Measurements from ENCODE around the gene RFX4.
A peak's percentile ranks its signal among the peaks of the same experiment; 100 is the strongest.

The RFX4 gene

GRCh38 chr12:106771425-106771824 is 188.6 kb downstream of the RFX4 start:
- H3K4me3 ChIP-seq (ENCODE audit: low read depth in 1 of 2, low read length in 2 of 2), result no peak overlapping the region
- peaks cover 4% of the 10 kb centered on the region for H4K20me1 ChIP-seq (ENCODE audit: insufficient read depth, low read length)
- peaks cover 20% of the 10 kb centered on the region for H3K79me2 ChIP-seq (ENCODE audit: insufficient read depth, low read length)
- no peaks in the 10 kb centered on the region; the same call in 1 of the 2 replicates for H3K36me3 ChIP-seq (ENCODE audit: insufficient read depth, low read length)
- ATAC-seq (ENCODE audit: insufficient read depth, low read depth), result no peak
- TF ChIP-seq EZH2 (IDR thresholded peaks at IDR 0.05; ENCODE audit: borderline replicate concordance, low read depth, low read length, severe bottlenecking), result no peak
- TF ChIP-seq CTCF (IDR thresholded peaks at IDR 0.05; ENCODE audit: borderline replicate concordance, extremely low read depth, low read length, poor library complexity, severe bottlenecking), result no peak
- H3K4me2 ChIP-seq (ENCODE audit: insufficient read depth, low read length), result no peak overlapping the region
- no peak for DNase-seq
- no peak overlapping the region for H2AFZ ChIP-seq (ENCODE audit: low read depth, low read length)
- no peaks in the 10 kb centered on the region for H3K9me3 ChIP-seq (ENCODE audit: insufficient read depth, low read length, severe bottlenecking)
- no peaks in the 10 kb centered on the region for H3K27me3 ChIP-seq (ENCODE audit: insufficient read depth, low read length, poor library complexity)
- H3K4me1 ChIP-seq (ENCODE audit: insufficient read depth, low read length), result peaks cover 24% of the 10 kb centered on the region
- no peak overlapping the region for H3K9ac ChIP-seq (ENCODE audit: low read depth, low read length)
- H3K27ac ChIP-seq (ENCODE audit: low read length), result no peak overlapping the region

- H3K27ac ChIP-seq (ENCODE audit: low read length), result peak overlapping the region; percentile 96
- peaks cover 8% of the 10 kb centered on the region; the same call in 1 of the 2 replicates for H3K36me3 ChIP-seq (ENCODE audit: insufficient read depth, low read length)
- peak overlapping the region; percentile 76 for H3K4me2 ChIP-seq (ENCODE audit: insufficient read depth, low read length)
- peaks cover 37% of the 10 kb centered on the region for H3K4me1 ChIP-seq (ENCODE audit: insufficient read depth, low read length)
- H3K9ac ChIP-seq (ENCODE audit: low read depth, low read length), result peak overlapping the region; percentile 61
- TF ChIP-seq EZH2 (IDR thresholded peaks at IDR 0.05; ENCODE audit: borderline replicate concordance, low read depth, low read length, severe bottlenecking), result no peak
- peak overlapping the region; percentile 98 for H2AFZ ChIP-seq (ENCODE audit: low read depth, low read length)
- no peaks in the 10 kb centered on the region for H3K27me3 ChIP-seq (ENCODE audit: insufficient read depth, low read length, poor library complexity)
- H3K9me3 ChIP-seq (ENCODE audit: insufficient read depth, low read length, severe bottlenecking), result no peaks in the 10 kb centered on the region
- H3K4me3 ChIP-seq (ENCODE audit: low read depth in 1 of 2, low read length in 2 of 2), result peak overlapping the region; percentile 45 to 85
- DNase-seq (no peak), ATAC-seq (ENCODE audit: insufficient read depth, low read depth) (no peak)
- H4K20me1 ChIP-seq (ENCODE audit: insufficient read depth, low read length), result peaks cover 4% of the 10 kb centered on the region
- H3K79me2 ChIP-seq (ENCODE audit: insufficient read depth, low read length), result peaks cover 40% of the 10 kb centered on the region
Observed at GRCh38 chr12:106773286-106774004, 190.6 kb downstream of the RFX4 start.

- DNase-seq, result peak; percentile 96
- Histone ChIP-seq H3K79me2 (ENCODE audit: insufficient read depth, low read length) (peaks cover 48% of the 10 kb centered on the region), H3K4me2 (ENCODE audit: insufficient read depth, low read length) (peak within 1 kb of the TSS; percentile 76), H3K36me3 (ENCODE audit: insufficient read depth, low read length) (peaks cover 8% of the 10 kb centered on the region; the same call in 1 of the 2 replicates), H3K4me3 (ENCODE audit: low read depth in 1 of 2, low read length in 2 of 2) (peak within 1 kb of the TSS; percentile 46 to 85), H3K9me3 (ENCODE audit: insufficient read depth, low read length, severe bottlenecking) (no peaks in the 10 kb centered on the region), H2AFZ (ENCODE audit: low read depth, low read length) (peak within 1 kb of the TSS; percentile 98), H4K20me1 (ENCODE audit: insufficient read depth, low read length) (peaks cover 4% of the 10 kb centered on the region), H3K27ac (ENCODE audit: low read length) (peak within 1 kb of the TSS; percentile 96), H3K4me1 (ENCODE audit: insufficient read depth, low read length) (peaks cover 37% of the 10 kb centered on the region), H3K27me3 (ENCODE audit: insufficient read depth, low read length, poor library complexity) (no peaks in the 10 kb centered on the region), H3K9ac (ENCODE audit: low read depth, low read length) (peak within 1 kb of the TSS; percentile 61)
- peak; percentile 91 for ATAC-seq (ENCODE audit: insufficient read depth, low read depth)
- no peak for TF ChIP-seq CTCF (IDR thresholded peaks at IDR 0.05; ENCODE audit: borderline replicate concordance, extremely low read depth, low read length, poor library complexity, severe bottlenecking)
- TF ChIP-seq EZH2 (IDR thresholded peaks at IDR 0.05; ENCODE audit: borderline replicate concordance, low read depth, low read length, severe bottlenecking), result no peak
Observed at GRCh38 chr12:106774005-106774807, 191.4 kb downstream of the RFX4 start, which contains the start of gene RIC8B. Gene RIC8B, plus strand, starts transcription at chr12:106774682. Its CDS starts 64 bp downstream, at chr12:106774746.
